ENCODE measurements around the gene ARFGAP1. TPM values are rescaled to one million over a fixed set of nuclear protein-coding genes. Genes with fewer than 3 reads are reported as not detected.

The ARFGAP1 gene
- total and polyA plus RNA-seq, 2 of the 4 experiments (the other 2 are of a cell fraction), result 59.1 to 194 TPM

GRCh38 chr20:63292904-63293303, 20.3 kb downstream of the ARFGAP1 start, which contains the start of gene COL20A1:
Gene COL20A1 (plus strand): TSS chr20:63293186. CDS start chr20:63295108, 1,922 bp downstream.
- no peak for TF ChIP-seq CHD1 (IDR thresholded peaks at IDR 0.05; ENCODE audit: low read depth, low read length)
- peak; percentile 16; the same call in 1 of the 2 replicates for TF ChIP-seq POLR2A (IDR thresholded peaks at IDR 0.05; ENCODE audit: low read depth, low read length)
- no peak for TF ChIP-seq RAD21 (IDR thresholded peaks at IDR 0.05; ENCODE audit: low read length)
- no peak for TF ChIP-seq MAZ (IDR thresholded peaks at IDR 0.05; ENCODE audit: borderline replicate concordance, low read depth, low read length)
- TF ChIP-seq SMC3 (IDR thresholded peaks at IDR 0.05; ENCODE audit: low read depth, low read length), result no peak
- dilution Hi-C loops (cut with HindIII; ENCODE audit: low sequenced_read_pairs, unreplicated experiment), result no loop called here
- no peak within 1 kb of the TSS for H3K23ac ChIP-seq (ENCODE audit: low read depth, low read length)
- POLR2A ChIA-PET (ENCODE audit: unreplicated experiment), result no interaction called here
- in situ Hi-C loops (cut with MboI; ENCODE audit: low sequenced_read_pairs), result no loop called here
- no peak within 1 kb of the TSS for H3K27ac ChIP-seq (ENCODE audit: insufficient read depth, low read length)
- H2AFZ ChIP-seq (replicated peaks; ENCODE audit: low read length, poor library complexity), result no peak within 1 kb of the TSS
- H2BK15ac ChIP-seq (ENCODE audit: low read depth, low read length), result no peak within 1 kb of the TSS
- H3K9me3 ChIP-seq (ENCODE audit: control insufficient read depth, insufficient read depth, low read length), result no peaks in the 10 kb centered on the region
- DNase-seq, result no peak
- no peak within 1 kb of the TSS for H3K4me3 ChIP-seq (ENCODE audit: insufficient read depth, low read depth, low read length)
- H2BK20ac ChIP-seq (ENCODE audit: low read depth, low read length), result no peak within 1 kb of the TSS
- H3K4ac ChIP-seq (ENCODE audit: low read depth, low read length), result no peak within 1 kb of the TSS
- H3K9ac ChIP-seq (ENCODE audit: low read depth, low read length), result no peak within 1 kb of the TSS
- peak within 1 kb of the TSS; percentile 9 for H2AK9ac ChIP-seq (replicated peaks; ENCODE audit: low read depth, low read length, poor library complexity)
- H4K20me1 ChIP-seq (ENCODE audit: insufficient read depth, low read length), result peaks cover 47% of the 10 kb centered on the region
- 0 out of 4 replicates have a peak, but pooled peaks cover 0 to 10% of the 10 kb centered on the region in 2 experiments for H3K79me1 ChIP-seq (ENCODE audit: low read depth in 1 of 2, low read length in 2 of 2)
- BruUV-seq (replicated peaks), result no TSS peak
- ATAC-seq (ENCODE audit: low read depth), result no peak
- H4K8ac ChIP-seq (ENCODE audit: low read depth in 2 of 2, low read length in 2 of 2), result no peak within 1 kb of the TSS
- WGBS, 2 experiments (ENCODE audit: extremely low coverage in 2 of 2, insufficient read length in 1 of 2), result 28% methylated on average over 3 of the region's 7 CpGs; no CpG with 5 or more reads in 1 of the 2 experiments
- peaks cover 19% of the 10 kb centered on the region for H3K36me3 ChIP-seq (ENCODE audit: control insufficient read depth, insufficient read depth, low read length)
- H3K4me2 ChIP-seq (ENCODE audit: low read depth, low read length), result no peak within 1 kb of the TSS
- H3K4me1 ChIP-seq (ENCODE audit: control insufficient read depth, insufficient read depth, low read length), result no peaks in the 10 kb centered on the region
- no peak within 1 kb of the TSS for H2BK120ac ChIP-seq (ENCODE audit: low read depth, low read length)
- no peak within 1 kb of the TSS for H3K14ac ChIP-seq (replicated peaks; ENCODE audit: low read depth, low read length)
- H3K27me3 ChIP-seq (ENCODE audit: control insufficient read depth, insufficient read depth, low read length), result peaks cover 29% of the 10 kb centered on the region
- no peak within 1 kb of the TSS for H4K5ac ChIP-seq (ENCODE audit: low read depth, low read length)
- intact Hi-C loops (cut with micrococcal nuclease), result no loop called here
- H3K9me1 ChIP-seq (ENCODE audit: insufficient read depth, low read length), result no peaks in the 10 kb centered on the region
- H3K56ac ChIP-seq (ENCODE audit: extremely low read depth, insufficient read depth, low read length), result no peak within 1 kb of the TSS
- no peak within 1 kb of the TSS for H3K18ac ChIP-seq (ENCODE audit: low read depth, low read length)
- H2BK5ac ChIP-seq (ENCODE audit: low read depth, low read length, poor library complexity, severe bottlenecking), result no peak within 1 kb of the TSS
- CTCF ChIA-PET, result no interaction called here
- no peak within 1 kb of the TSS; the same call in 1 of the 2 replicates for H2AK5ac ChIP-seq (ENCODE audit: low read depth, low read length)
- no peak within 1 kb of the TSS for H4K91ac ChIP-seq (ENCODE audit: insufficient read depth, low read depth, low read length)
